KMS-11 (cell line): ENCODE data around the gene LARP6.
"Not testable (repeated sequence)": the region's sequence is repeated elsewhere in the genome, so short reads cannot be mapped to it uniquely, and the experiment has no call there.

Experiments used
- H2AFZ ChIP-seq: fragments of 200-600 bp; sonication (generic); 2 replicates; pipeline ENCODE4 v1.6.1; 2016; ENCODE audit warnings: antibody characterized with exemption, mixed run types, low read depth
- H3K27ac ChIP-seq: fragments of 200-600 bp; sonication (generic); 2 replicates; pipeline ENCODE4 v1.6.1; 2016; ENCODE audit warnings: mild to moderate bottlenecking, mixed run types
- H3K27me3 ChIP-seq: fragments of 200-600 bp; sonication (generic); 2 replicates; pipeline ENCODE4 v1.6.1; 2017; ENCODE audit warnings: mild to moderate bottlenecking, low read depth, mixed run types, moderate library complexity; ENCODE audit not compliant: insufficient read depth
- H3K36me3 ChIP-seq: fragments of 200-600 bp; sonication (generic); 2 replicates; pipeline ENCODE4 v1.6.1; 2017; ENCODE audit warnings: mild to moderate bottlenecking, mixed run types; ENCODE audit not compliant: insufficient read depth
- H3K4me1 ChIP-seq: fragments of 200-600 bp; sonication (generic); 2 replicates; pipeline ENCODE4 v1.6.1; 2016; ENCODE audit warnings: mild to moderate bottlenecking, low read depth, mixed run types; ENCODE audit not compliant: poor library complexity, severe bottlenecking
- H3K4me2 ChIP-seq: fragments of 200-600 bp; sonication (generic); 2 replicates; pipeline ENCODE4 v1.7.0; 2016; ENCODE audit warnings: mild to moderate bottlenecking, mixed run types
- H3K4me3 ChIP-seq: fragments of 200-600 bp; sonication (generic); IDR thresholded peaks from 2 replicates; pipeline ENCODE4 v1.6.1; 2017; ENCODE audit warnings: low read depth, low read length, mixed read lengths; ENCODE audit not compliant: insufficient read depth
- H3K79me2 ChIP-seq: fragments of 200-600 bp; sonication (generic); 2 replicates; pipeline ENCODE4 v1.6.1; 2016; ENCODE audit warnings: low read depth, mixed run types; ENCODE audit not compliant: insufficient read depth
- H3K9ac ChIP-seq: fragments of 200-600 bp; sonication (generic); 2 replicates; pipeline ENCODE4 v1.6.1; 2016; ENCODE audit warnings: mild to moderate bottlenecking, mixed run types
- H4K20me1 ChIP-seq: fragments of 200-600 bp; sonication (generic); 2 replicates; pipeline ENCODE4 v1.6.1; 2016; ENCODE audit warnings: mild to moderate bottlenecking, mixed run types; ENCODE audit not compliant: insufficient read depth
- TF ChIP-seq, protein P1 (sequence below): fragments of 200-600 bp; sonication (generic); conservative IDR thresholded peaks from 2 replicates; pipeline ENCODE4 v1.6.1; 2017; ENCODE audit warnings: low read depth, mild to moderate bottlenecking, antibody characterized with exemption, low read length, moderate library complexity, mixed read lengths

The LARP6 gene

DNA sequence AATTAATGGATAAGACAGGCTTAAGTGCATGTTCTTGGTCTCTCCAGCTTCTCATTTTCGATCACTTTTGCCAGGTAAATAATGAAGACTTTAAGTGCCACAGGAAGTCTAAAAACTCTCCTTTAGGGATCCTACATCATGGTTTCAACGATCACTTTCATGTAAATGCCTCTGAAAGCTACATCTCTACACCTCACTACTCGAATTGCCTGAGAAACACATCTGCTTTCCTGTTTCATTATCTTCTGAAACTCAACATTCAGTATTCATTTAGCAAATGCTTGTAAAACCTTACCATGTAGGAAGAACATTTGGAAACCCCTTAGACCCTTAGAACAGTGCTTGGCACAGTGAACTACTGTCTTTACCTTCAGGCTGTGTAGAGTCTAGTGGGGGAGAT is 22.1 kb upstream of the LARP6 start:
- no peak overlapping the region for H3K4me3 ChIP-seq
- H3K27me3 ChIP-seq, result no peaks in the 10 kb centered on the region
- no peaks in the 10 kb centered on the region for H4K20me1 ChIP-seq
- H3K79me2 ChIP-seq, result no peaks in the 10 kb centered on the region
- peaks cover 14% of the 10 kb centered on the region for H3K4me1 ChIP-seq
- no peak overlapping the region for H3K9ac ChIP-seq
- H3K27ac ChIP-seq, result no peak overlapping the region
- H2AFZ ChIP-seq, result no peak overlapping the region
- H3K4me2 ChIP-seq, result no peak overlapping the region; the same call in 1 of the 2 replicates
- TF ChIP-seq, protein P1, sequence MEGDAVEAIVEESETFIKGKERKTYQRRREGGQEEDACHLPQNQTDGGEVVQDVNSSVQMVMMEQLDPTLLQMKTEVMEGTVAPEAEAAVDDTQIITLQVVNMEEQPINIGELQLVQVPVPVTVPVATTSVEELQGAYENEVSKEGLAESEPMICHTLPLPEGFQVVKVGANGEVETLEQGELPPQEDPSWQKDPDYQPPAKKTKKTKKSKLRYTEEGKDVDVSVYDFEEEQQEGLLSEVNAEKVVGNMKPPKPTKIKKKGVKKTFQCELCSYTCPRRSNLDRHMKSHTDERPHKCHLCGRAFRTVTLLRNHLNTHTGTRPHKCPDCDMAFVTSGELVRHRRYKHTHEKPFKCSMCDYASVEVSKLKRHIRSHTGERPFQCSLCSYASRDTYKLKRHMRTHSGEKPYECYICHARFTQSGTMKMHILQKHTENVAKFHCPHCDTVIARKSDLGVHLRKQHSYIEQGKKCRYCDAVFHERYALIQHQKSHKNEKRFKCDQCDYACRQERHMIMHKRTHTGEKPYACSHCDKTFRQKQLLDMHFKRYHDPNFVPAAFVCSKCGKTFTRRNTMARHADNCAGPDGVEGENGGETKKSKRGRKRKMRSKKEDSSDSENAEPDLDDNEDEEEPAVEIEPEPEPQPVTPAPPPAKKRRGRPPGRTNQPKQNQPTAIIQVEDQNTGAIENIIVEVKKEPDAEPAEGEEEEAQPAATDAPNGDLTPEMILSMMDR, result no peak
- no peaks in the 10 kb centered on the region for H3K36me3 ChIP-seq

DNA sequence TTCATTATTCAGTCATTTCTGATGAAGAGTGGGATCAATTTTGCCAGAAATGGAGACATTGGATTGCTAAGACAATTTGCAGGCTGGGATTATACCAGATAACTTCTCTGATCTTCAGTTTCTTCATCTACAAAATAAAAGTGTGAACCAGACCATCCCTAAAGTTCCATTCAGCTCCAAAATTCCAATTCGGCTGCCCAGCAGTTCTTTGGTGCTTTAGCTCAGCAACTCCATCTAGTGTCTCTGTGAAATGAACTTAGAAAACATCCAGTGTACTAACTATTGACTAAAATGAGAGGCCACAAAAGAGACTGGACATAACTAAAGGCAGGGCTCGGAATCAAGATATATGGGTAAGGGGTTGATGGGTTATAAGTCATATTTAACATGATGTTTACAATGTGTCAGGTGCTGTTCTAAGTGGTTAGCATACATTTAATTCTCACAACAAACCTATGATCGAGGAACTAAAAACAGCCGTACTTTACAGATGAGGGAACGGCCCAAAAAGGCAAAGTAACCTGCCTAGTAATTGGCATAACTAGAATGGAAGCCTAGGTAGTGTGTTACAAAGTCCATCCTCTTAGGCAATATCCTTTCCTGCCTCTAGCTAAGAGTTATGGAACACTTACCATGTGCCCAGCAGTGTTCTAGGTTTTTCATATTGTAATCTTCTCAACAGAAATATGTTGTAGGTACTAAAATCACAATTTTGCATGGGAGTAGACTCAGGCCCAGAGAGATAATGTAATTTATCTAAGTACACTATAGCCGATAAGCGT is 21.2 kb upstream of the LARP6 start:
- H3K79me2 ChIP-seq, result no peaks in the 10 kb centered on the region
- no peak overlapping the region for H3K9ac ChIP-seq
- H3K4me1 ChIP-seq, result peaks cover 21% of the 10 kb centered on the region
- no peak overlapping the region for H2AFZ ChIP-seq
- H3K4me2 ChIP-seq, result no peak overlapping the region; the same call in 1 of the 2 replicates
- TF ChIP-seq, protein P1, result 0 out of 2 replicates have a peak, but pooled peaks have one; percentile 12
- H3K4me3 ChIP-seq, result no peak overlapping the region
- no peaks in the 10 kb centered on the region for H3K27me3 ChIP-seq
- no peaks in the 10 kb centered on the region for H4K20me1 ChIP-seq
- no peaks in the 10 kb centered on the region for H3K36me3 ChIP-seq
- H3K27ac ChIP-seq, result no peak overlapping the region

DNA sequence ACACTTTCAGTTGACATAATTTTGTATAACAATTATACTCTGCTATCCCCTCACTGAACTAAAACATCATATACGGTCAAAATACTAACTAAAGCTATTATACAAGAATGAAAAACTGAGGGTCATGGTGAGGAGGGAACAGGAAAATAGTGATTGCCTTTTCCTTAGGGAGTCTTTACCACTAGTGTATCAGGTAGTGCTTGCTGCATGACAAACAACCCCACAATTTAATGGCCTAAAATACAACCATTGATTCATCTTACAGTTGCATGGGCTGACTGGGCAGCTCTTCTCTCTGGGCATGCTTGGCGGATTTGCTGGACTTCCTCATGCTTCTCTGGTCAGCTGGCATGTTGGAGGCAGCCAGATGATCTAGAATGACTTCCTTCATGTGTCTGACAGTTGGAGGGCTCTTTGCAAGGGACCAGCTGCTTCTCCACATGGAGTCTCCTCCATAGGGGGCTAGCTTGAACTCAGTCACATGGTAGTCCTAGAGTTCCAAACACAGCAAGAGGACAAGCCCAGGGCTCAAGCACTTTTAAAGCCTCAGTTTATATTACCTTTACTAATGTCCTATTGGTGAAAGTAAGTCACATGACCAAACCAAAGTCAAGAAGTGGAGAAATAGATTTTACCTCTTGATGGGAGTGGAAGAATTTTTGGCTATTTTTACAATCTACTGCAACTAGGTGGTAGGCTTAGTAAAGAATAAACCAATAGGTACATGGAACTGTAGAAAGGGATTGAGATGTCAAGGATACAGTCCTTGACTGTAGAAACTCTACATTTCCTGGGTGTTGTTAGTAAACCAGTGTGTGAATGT is 19.5 kb upstream of the LARP6 start:
- Histone ChIP-seq H3K27ac (no peak overlapping the region), H2AFZ (no peak overlapping the region), H3K9ac (no peak overlapping the region), H4K20me1 (no peaks in the 10 kb centered on the region), H3K4me2 (no peak overlapping the region), H3K4me1 (peaks cover 33% of the 10 kb centered on the region), H3K27me3 (no peaks in the 10 kb centered on the region), H3K4me3 (no peak overlapping the region), H3K79me2 (no peaks in the 10 kb centered on the region), H3K36me3 (no peaks in the 10 kb centered on the region)
- TF ChIP-seq, protein P1, result no peak

DNA sequence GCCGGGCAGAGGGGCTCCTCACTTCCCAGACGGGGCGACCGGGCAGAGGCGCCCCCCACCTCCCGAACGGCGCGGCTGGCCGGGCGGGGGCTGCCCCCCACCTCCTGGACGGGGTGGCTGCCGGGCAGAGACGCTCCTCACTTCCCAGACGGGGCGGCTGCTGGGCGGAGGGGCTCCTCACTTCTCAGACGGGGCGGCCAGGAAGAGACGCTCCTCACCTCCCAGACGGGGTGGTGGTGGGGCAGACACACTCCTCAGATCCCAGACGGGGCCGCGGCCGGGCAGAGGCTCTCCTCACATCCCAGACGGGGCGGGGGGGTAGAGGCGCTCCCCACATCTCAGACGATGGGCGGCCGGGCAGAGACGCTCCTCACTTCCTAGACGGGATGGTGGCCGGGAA is 17.5 kb upstream of the LARP6 start:
- not testable (repeated sequence) for H3K4me3 ChIP-seq, H3K9ac ChIP-seq

More for the DNA sequence above, 17.5 kb upstream of the LARP6 start:
- H3K27ac ChIP-seq, H2AFZ ChIP-seq, H3K36me3 ChIP-seq, H3K4me2 ChIP-seq, H3K79me2 ChIP-seq, H4K20me1 ChIP-seq, H3K27me3 ChIP-seq: not testable (repeated sequence)
- H3K4me1 ChIP-seq, result peaks cover 29% of the 10 kb centered on the region
